ENCODE results near the gene IREB2. TPM values are rescaled to one million over a fixed set of nuclear protein-coding genes. Genes with fewer than 3 reads are reported as not detected.

Gene IREB2
- total RNA-seq, 1 experiment from 2014 or later: 89.5 TPM

GRCh38 chr15:78396976-78397375 is 41.0 kb upstream of the IREB2 start:
- ATAC-seq: peak; percentile 14; the same call in 1 of the 2 replicates
- Mint-ChIP-seq H3K36me3 (no peaks in the 10 kb centered on the region), H3K4me1 (peaks cover 66% of the 10 kb centered on the region)

More at GRCh38 chr15:78396976-78397375, 41.0 kb upstream of the IREB2 start:
- TF ChIP-seq NFE2L1 (CRISPR knock-in tag; IDR thresholded peaks at IDR 0.05): no peak
- no peak for TF ChIP-seq RELA (CRISPR knock-in tag; IDR thresholded peaks at IDR 0.05; ENCODE audit: borderline replicate concordance)
- TF ChIP-seq E2F4 (CRISPR knock-in tag; IDR thresholded peaks at IDR 0.05; ENCODE audit: borderline replicate concordance, low read depth): no peak
- no peak for TF ChIP-seq SP1 (CRISPR knock-in tag; conservative IDR thresholded peaks at IDR 0.05)
- TF ChIP-seq CDX4 (CRISPR knock-in tag; IDR thresholded peaks at IDR 0.05; ENCODE audit: borderline replicate concordance): no peak
- no peak for TF ChIP-seq ARID4B (CRISPR knock-in tag; IDR thresholded peaks at IDR 0.05; ENCODE audit: borderline replicate concordance)
- no peak for TF ChIP-seq GRHL2 (CRISPR knock-in tag; IDR thresholded peaks at IDR 0.05; ENCODE audit: insufficient replicate concordance, severe bottlenecking)
- no peak for TF ChIP-seq AFF4 (CRISPR knock-in tag; IDR thresholded peaks at IDR 0.05; ENCODE audit: borderline replicate concordance)
- Mint-ChIP-seq H3K4me3 (no peak overlapping the region), H3K27ac (no peak overlapping the region), H3K9me3 (no peaks in the 10 kb centered on the region), H3K27me3 (ENCODE audit: low read depth) (no peaks in the 10 kb centered on the region; the same call in 1 of the 2 replicates)
- ChIA-PET POLR2A (no interaction called here), CTCF (interaction anchor here (0.6 to 5.0 kb wide), 16 partner anchors 8 to 81 kb away, joined by 3 to 30 read pairs (median 8); partner anchors contain the start of gene CRABP1)
- DNase-seq (ENCODE audit: low spot score): peak; percentile 45

Data from WTC11 (cell line).